ENCODE data around the gene RAB34.

The RAB34 gene

GRCh38 chr17:28725660-28726225 lies 8.1 kb upstream of the RAB34 start (continued):
- peak; percentile 33; the same call in 1 of the 2 replicates for TF ChIP-seq TSHZ1 (tag by site-specific recombination; IDR thresholded peaks at IDR 0.05; ENCODE audit: borderline replicate concordance)
- TF ChIP-seq MYNN (tag by site-specific recombination; IDR thresholded peaks at IDR 0.05; ENCODE audit: borderline replicate concordance): 0 out of 2 replicates have a peak, but pooled peaks have one; percentile 17
- TF ChIP-seq ZNF140 (tag by site-specific recombination; IDR thresholded peaks at IDR 0.05): no peak
- TF ChIP-seq ZBTB26 (tag by site-specific recombination; optimal IDR thresholded peaks at IDR 0.05): peak; percentile 98
- TF ChIP-seq ZSCAN30 (tag by site-specific recombination; IDR thresholded peaks at IDR 0.05): peak; percentile 90
- no peak for TF ChIP-seq ZNF175 (tag by site-specific recombination; IDR thresholded peaks at IDR 0.05)
- TF ChIP-seq ZNF24 (tag by site-specific recombination; IDR thresholded peaks at IDR 0.05): no peak; the same call in 1 of the 2 replicates
- TF ChIP-seq ZNF138 (tag by site-specific recombination; IDR thresholded peaks at IDR 0.05; ENCODE audit: borderline replicate concordance): no peak
- TF ChIP-seq ZNF335 (tag by site-specific recombination; conservative IDR thresholded peaks at IDR 0.05): no peak
- TF ChIP-seq ZNF391 (tag by site-specific recombination; IDR thresholded peaks at IDR 0.05; ENCODE audit: borderline replicate concordance, low read depth): peak; percentile 61; the same call in 1 of the 2 replicates
- TF ChIP-seq ZNF133 (tag by site-specific recombination; IDR thresholded peaks at IDR 0.05): peak; percentile 24; the same call in 1 of the 2 replicates
- TF ChIP-seq ZSCAN18 (tag by site-specific recombination; IDR thresholded peaks at IDR 0.05): 0 out of 2 replicates have a peak, but pooled peaks have one; percentile 10
- peak; percentile 16 for TF ChIP-seq ZFP69B (tag by site-specific recombination; IDR thresholded peaks at IDR 0.05)
- TF ChIP-seq ZNF248 (tag by site-specific recombination; IDR thresholded peaks at IDR 0.05): no peak
- TF ChIP-seq ZNF843 (tag by site-specific recombination; IDR thresholded peaks at IDR 0.05): peak; percentile 52; the same call in 1 of the 2 replicates
- TF ChIP-seq ZNF624 (tag by site-specific recombination; IDR thresholded peaks at IDR 0.05): no peak
- TF ChIP-seq ZNF596 (tag by site-specific recombination; IDR thresholded peaks at IDR 0.05): no peak
- TF ChIP-seq KLF7 (tag by site-specific recombination; IDR thresholded peaks at IDR 0.05; ENCODE audit: borderline replicate concordance): peak; percentile 35; the same call in 1 of the 2 replicates
- no peak for TF ChIP-seq ZBTB21 (tag by site-specific recombination; IDR thresholded peaks at IDR 0.05)
- TF ChIP-seq ZNF404 (tag by site-specific recombination; IDR thresholded peaks at IDR 0.05): no peak
- peak; percentile 68 for TF ChIP-seq HIC1 (tag by site-specific recombination; IDR thresholded peaks at IDR 0.05)
- TF ChIP-seq ZNF580 (tag by site-specific recombination; IDR thresholded peaks at IDR 0.05): no peak
- no peak for TF ChIP-seq ZNF629 (tag by site-specific recombination; IDR thresholded peaks at IDR 0.05)
- peak; percentile 85 for TF ChIP-seq ZBTB17 (tag by site-specific recombination; IDR thresholded peaks at IDR 0.05)
- TF ChIP-seq ZNF394 (tag by site-specific recombination; IDR thresholded peaks at IDR 0.05; ENCODE audit: borderline replicate concordance): no peak
- peak; percentile 45; the same call in 1 of the 2 replicates for TF ChIP-seq YY1 (tag by site-specific recombination; IDR thresholded peaks at IDR 0.05)
- TF ChIP-seq ZNF174 (tag by site-specific recombination; IDR thresholded peaks at IDR 0.05): no peak
- peak; percentile 17; the same call in 1 of the 2 replicates for TF ChIP-seq GLI4 (tag by site-specific recombination; IDR thresholded peaks at IDR 0.05)
- TF ChIP-seq ZNF776 (tag by site-specific recombination; IDR thresholded peaks at IDR 0.05; ENCODE audit: borderline replicate concordance): no peak
- TF ChIP-seq ZNF76 (tag by site-specific recombination; IDR thresholded peaks at IDR 0.05; ENCODE audit: borderline replicate concordance, low read depth): peak; percentile 97
- peak; percentile 39 for TF ChIP-seq SP7 (tag by site-specific recombination; IDR thresholded peaks at IDR 0.05)
- peak; percentile 45; the same call in 1 of the 2 replicates for TF ChIP-seq SP3 (tag by site-specific recombination; IDR thresholded peaks at IDR 0.05)
- TF ChIP-seq ZIC2 (tag by site-specific recombination; IDR thresholded peaks at IDR 0.05): peak; percentile 68

All from HEK293 (cell line).